ENCODE measurements around the gene FAM120B.

The FAM120B gene

GRCh38 chr6:170424604-170425126, 118.1 kb downstream of the FAM120B start:
- no peak for DNase-seq

- DNase-seq = no peak
These were observed 122.9 kb downstream of the FAM120B start for GRCh38 chr6:170429450-170429849.

GRCh38 chr6:170433163-170434116, 126.9 kb downstream of the FAM120B start:
- DNase-seq = no peak

- peak; percentile 30 for DNase-seq
These were observed 127.7 kb downstream of the FAM120B start for GRCh38 chr6:170434117-170434820.

GRCh38 chr6:170434821-170435155, 128.2 kb downstream of the FAM120B start:
- no peak for DNase-seq

- DNase-seq = no peak
These were observed 129.2 kb downstream of the FAM120B start for GRCh38 chr6:170435766-170436165.

- no peak for DNase-seq
These were observed 129.8 kb downstream of the FAM120B start for GRCh38 chr6:170436209-170436809.

GRCh38 chr6:170437719-170438401, 131.3 kb downstream of the FAM120B start:
- DNase-seq = no peak

- peak; percentile 91 for DNase-seq
These were observed 131.8 kb downstream of the FAM120B start for GRCh38 chr6:170438402-170438753.

- no peak for DNase-seq
These were observed 132.3 kb downstream of the FAM120B start for GRCh38 chr6:170438861-170439260.

GRCh38 chr6:170439366-170440361, 133.1 kb downstream of the FAM120B start:
- DNase-seq = no peak

- DNase-seq = no peak
These were observed 133.9 kb downstream of the FAM120B start for GRCh38 chr6:170440437-170440836.

- peak; percentile 29 for DNase-seq
These were observed 134.8 kb downstream of the FAM120B start for GRCh38 chr6:170441316-170441715.

GRCh38 chr6:170442596-170442995, 136.0 kb downstream of the FAM120B start:
- no peak for DNase-seq

- DNase-seq = no peak
These were observed 136.6 kb downstream of the FAM120B start for GRCh38 chr6:170443151-170443662.

- peak; percentile 86 for DNase-seq
These were observed 137.6 kb downstream of the FAM120B start for GRCh38 chr6:170444056-170444591.

GRCh38 chr6:170444811-170445211, 138.3 kb downstream of the FAM120B start:
- no peak for DNase-seq

- DNase-seq = no peak
These were observed 138.9 kb downstream of the FAM120B start for GRCh38 chr6:170445487-170445886.

- no peak for DNase-seq
These were observed 139.4 kb downstream of the FAM120B start for GRCh38 chr6:170445971-170446370.

GRCh38 chr6:170446841-170447560, 140.4 kb downstream of the FAM120B start:
- DNase-seq = peak; percentile 77

Data from DMS79 treated with DMSO at 0.1 percent for 48 hours (cell line).